H1 (cell line): ENCODE results near the gene TINCR. TPM values are rescaled to one million over a fixed set of nuclear protein-coding genes. Genes with fewer than 3 reads are reported as not detected.

Source experiments
- CTCF ChIA-PET: fragments of 300-600 bp; sonication (Branson Sonifier 250); formaldehyde crosslinking; loops from one replicate; lab custom pipeline; 2021; ENCODE audit not compliant: partially characterized antibody; lab: Charles Lee
- POLR2A ChIA-PET: fragments of 300-600 bp; sonication (Branson Sonifier 250); formaldehyde crosslinking; loops from one replicate; lab custom pipeline; 2021; ENCODE audit warnings: inconsistent platforms; ENCODE audit not compliant: partially characterized antibody; lab: Charles Lee
- DNase-seq, 2 experiments: peaks; one replicate each; pipeline versions ENCODE4 v3.0.0 to v3.0.0-alpha.2; 2010 to 2022; ENCODE audit warnings: low spot score in 2 of 2, low read depth in 1 of 2, mixed read lengths in 1 of 2
- FAIRE-seq: peaks from 2 replicates; lab custom pipeline; 2011; peaks lifted over from hg19 to GRCh38; lab: Jason Lieb, UNC
- H2AFZ ChIP-seq: 2 replicates; pipeline ENCODE4 v1.8.1; 2012; ENCODE audit warnings: low read length, inconsistent platforms
- H2AK5ac ChIP-seq: 2 replicates; pipeline ENCODE4 v1.6.1; 2013; ENCODE audit warnings: low read depth, low read length
- H2BK120ac ChIP-seq: replicated peaks from 2 replicates; pipeline ENCODE3; 2013; ENCODE audit warnings: low read depth, low read length, inconsistent platforms
- H2BK12ac ChIP-seq: 2 replicates; pipeline ENCODE4 v1.6.1; 2013; ENCODE audit warnings: low read depth, low read length
- H2BK15ac ChIP-seq: 2 replicates; pipeline ENCODE4 v1.6.1; 2013; ENCODE audit warnings: low read length
- H2BK20ac ChIP-seq: 2 replicates; pipeline ENCODE4 v1.6.1; 2013; ENCODE audit warnings: low read length
- H2BK5ac ChIP-seq: 2 replicates; pipeline ENCODE4 v1.6.1; 2013; ENCODE audit warnings: low read depth, low read length
- H3K14ac ChIP-seq: 2 replicates; pipeline ENCODE4 v1.6.1; 2013; ENCODE audit warnings: inconsistent platforms; ENCODE audit not compliant: insufficient read length
- H3K18ac ChIP-seq: 2 replicates; pipeline ENCODE4 v1.6.1; 2013; ENCODE audit warnings: low read length; ENCODE audit errors: extremely low read depth
- H3K23ac ChIP-seq: 2 replicates; pipeline ENCODE4 v1.6.1; 2013; ENCODE audit warnings: inconsistent platforms; ENCODE audit not compliant: insufficient read length
- H3K23me2 ChIP-seq: 2 replicates; pipeline ENCODE4 v1.6.1; 2013; ENCODE audit warnings: low read depth, low read length
- H3K27ac ChIP-seq: 2 replicates; pipeline ENCODE4 v1.6.1; 2011; ENCODE audit warnings: low read depth, low read length, inconsistent platforms
- H3K27me3 ChIP-seq, 4 experiments: replicated peaks in 1 of 4; 1 replicate in 1 of 4; 2 replicates in 3 of 4; pipeline versions ENCODE4 v1.6.1 to v1.8.1; 2011 to 2013; ENCODE audit warnings: low read length in 3 of 4, mild to moderate bottlenecking in 3 of 4, inconsistent platforms in 2 of 4, mixed read lengths in 2 of 4, moderate library complexity in 1 of 4; ENCODE audit not compliant: control insufficient read depth in 3 of 4, insufficient read depth in 3 of 4; ENCODE audit errors: extremely low read depth in 1 of 4
- H3K36me3 ChIP-seq, 4 experiments: 2 replicates each; pipeline versions ENCODE4 v1.6.1 to v1.8.1; 2011 to 2013; ENCODE audit warnings: mild to moderate bottlenecking in 4 of 4, low read length in 3 of 4, moderate library complexity in 2 of 4, control low read depth in 1 of 4, inconsistent platforms in 1 of 4; ENCODE audit not compliant: insufficient read depth in 4 of 4, control insufficient read depth in 2 of 4
- H3K4ac ChIP-seq: replicated peaks from 2 replicates; pipeline ENCODE3; 2013; ENCODE audit warnings: low read length, low read depth, mixed read lengths, inconsistent platforms; ENCODE audit not compliant: insufficient read length
- H3K4me1 ChIP-seq, 4 experiments: replicated peaks in 1 of 4; 1 replicate in 1 of 4; 2 replicates in 3 of 4; pipeline versions ENCODE4 v1.6.1 to v1.8.1; 2011 to 2013; ENCODE audit warnings: low read length in 3 of 4, inconsistent platforms in 2 of 4, mixed read lengths in 1 of 4; ENCODE audit not compliant: insufficient read depth in 4 of 4, control insufficient read depth in 3 of 4
- H3K4me2 ChIP-seq, 2 experiments: 2 replicates each; pipeline versions ENCODE4 v1.6.1 to v1.8.1; 2011 to 2013; ENCODE audit warnings: low read depth in 2 of 2, low read length in 2 of 2, control low read depth in 1 of 2, inconsistent platforms in 1 of 2, mild to moderate bottlenecking in 1 of 2; ENCODE audit not compliant: insufficient read depth in 1 of 2
- H3K4me3 ChIP-seq, 4 experiments: fragments of 200-600, 300-600 bp in 1 of 4; sonication (generic), shearing (Covaris generic), sonication (Bioruptor Twin) in 1 of 4; 2 replicates each; pipeline versions ENCODE4 v1.5.1 to v1.8.1; 2011 to 2016; ENCODE audit warnings: low read length in 4 of 4, low read depth in 3 of 4, control low read depth in 2 of 4, inconsistent platforms in 2 of 4, mild to moderate bottlenecking in 2 of 4, mixed read lengths in 1 of 4, moderate library complexity in 1 of 4; ENCODE audit not compliant: insufficient read depth in 2 of 4; ENCODE audit errors: extremely low read depth in 1 of 4
- H3K56ac ChIP-seq: replicated peaks from 2 replicates; pipeline ENCODE3; 2013; ENCODE audit warnings: low read depth, mild to moderate bottlenecking, mixed read lengths, low read length, inconsistent platforms; ENCODE audit not compliant: insufficient read length
- H3K79me1 ChIP-seq: 2 replicates; pipeline ENCODE4 v1.6.1; 2013; ENCODE audit warnings: low read depth, low read length, control low read depth
- H3K79me2 ChIP-seq, 2 experiments: 2 replicates each; pipeline versions ENCODE4 v1.6.1 to v1.8.1; 2012 to 2013; ENCODE audit warnings: low read length in 2 of 2, mild to moderate bottlenecking in 2 of 2, inconsistent platforms in 1 of 2; ENCODE audit not compliant: insufficient read depth in 2 of 2, control insufficient read depth in 1 of 2
- H3K9ac ChIP-seq, 4 experiments: replicated peaks in 1 of 4; 1 replicate in 1 of 4; 2 replicates in 3 of 4; pipeline versions ENCODE4 v1.6.1 to v1.8.1; 2011 to 2013; ENCODE audit warnings: low read depth in 3 of 4, low read length in 3 of 4, control low read depth in 2 of 4, mild to moderate bottlenecking in 2 of 4, moderate library complexity in 2 of 4, inconsistent platforms in 1 of 4; ENCODE audit errors: extremely low read depth in 1 of 4
- H3K9me3 ChIP-seq, 2 experiments: 2 replicates each; pipeline versions ENCODE4 v1.6.1 to v1.8.1; 2012 to 2013; ENCODE audit warnings: mild to moderate bottlenecking in 2 of 2, moderate library complexity in 2 of 2, control low read depth in 1 of 2, inconsistent platforms in 1 of 2, low read depth in 1 of 2, low read length in 1 of 2, mixed read lengths in 1 of 2; ENCODE audit not compliant: insufficient read depth in 2 of 2
- H4K20me1 ChIP-seq, 2 experiments: replicated peaks in 1 of 2; 2 replicates each; pipeline versions ENCODE3 to v1.8.1; 2011 to 2013; ENCODE audit warnings: inconsistent platforms in 2 of 2, low read length in 2 of 2, mild to moderate bottlenecking in 1 of 2; ENCODE audit not compliant: insufficient read depth in 2 of 2, control insufficient read depth in 1 of 2
- H4K5ac ChIP-seq: 2 replicates; pipeline ENCODE4 v1.6.1; 2013; ENCODE audit warnings: low read length, low read depth, mixed read lengths, inconsistent platforms; ENCODE audit not compliant: insufficient read length
- H4K8ac ChIP-seq: 2 replicates; pipeline ENCODE4 v1.8.0; 2013; ENCODE audit warnings: mild to moderate bottlenecking, moderate library complexity, low read length, inconsistent platforms; ENCODE audit not compliant: insufficient read depth; ENCODE audit errors: extremely low read depth
- H4K91ac ChIP-seq: replicated peaks from 2 replicates; pipeline ENCODE3; 2013; ENCODE audit warnings: low read length, mixed read lengths, inconsistent platforms; ENCODE audit not compliant: insufficient read length
- CTCF ChIP-seq, 3 experiments: IDR thresholded peaks; 1 replicate in 2 of 3; 2 replicates in 1 of 3; pipeline versions ENCODE4 v1.5.1 to v1.6.1; 2011; ENCODE audit warnings: low read length in 3 of 3, mild to moderate bottlenecking in 3 of 3, inconsistent platforms in 2 of 3, low read depth in 1 of 3, moderate library complexity in 1 of 3; ENCODE audit not compliant: insufficient read depth in 1 of 3; ENCODE audit errors: control extremely low read depth in 1 of 3
- EP300 ChIP-seq, 2 experiments: IDR thresholded peaks; 1 replicate in 1 of 2; 2 replicates in 1 of 2; pipeline ENCODE4 v1.6.1; 2011 to 2012; ENCODE audit warnings: low read depth in 2 of 2, low read length in 2 of 2, mild to moderate bottlenecking in 2 of 2, borderline replicate concordance in 1 of 2, inconsistent platforms in 1 of 2, moderate library complexity in 1 of 2
- FOSL1 ChIP-seq: IDR thresholded peaks from 2 replicates; pipeline ENCODE4 v1.6.1; 2011; ENCODE audit warnings: mild to moderate bottlenecking, low read depth, low read length, moderate library complexity; ENCODE audit not compliant: insufficient read depth
- HDAC6 ChIP-seq: IDR thresholded peaks from one replicate; pipeline ENCODE4 v1.7.1; 2012; ENCODE audit warnings: low read depth, mild to moderate bottlenecking, inconsistent platforms, low read length, moderate library complexity
- KDM1A ChIP-seq: fragments of 200-600, 300-600 bp; sonication (generic); IDR thresholded peaks from 2 replicates; pipeline ENCODE4 v1.7.1; 2016; ENCODE audit warnings: mild to moderate bottlenecking, low read length, borderline replicate concordance
- POLR2AphosphoS5 ChIP-seq: IDR thresholded peaks from 2 replicates; pipeline ENCODE4 v1.6.1; 2011; ENCODE audit warnings: low read depth, low read length
- RAD21 ChIP-seq, 2 experiments: IDR thresholded peaks in 1 of 2; conservative IDR thresholded peaks in 1 of 2; 2 replicates each; pipeline ENCODE4 v1.6.1; 2011; ENCODE audit warnings: low read depth in 2 of 2, low read length in 2 of 2, improper control_type of control experiment in 1 of 2, inconsistent platforms in 1 of 2, mild to moderate bottlenecking in 1 of 2, moderate library complexity in 1 of 2
- SUZ12 ChIP-seq: fragments of 200-600 bp; sonication (generic); IDR thresholded peaks from 2 replicates; pipeline ENCODE4 v1.6.1; 2012; ENCODE audit warnings: mild to moderate bottlenecking, inconsistent platforms, low read length, moderate library complexity, mixed read lengths
- WGBS, 2 experiments: shearing (Covaris generic) in 1 of 2; methylation state at CpG; one replicate each; pipeline versions ENCODE4 v1.1.6 to v1.1.7; 2013 to 2015; ENCODE audit warnings: low lambda C conversion rate in 2 of 2, mixed read lengths in 2 of 2, inconsistent platforms in 1 of 2, low coverage in 1 of 2, missing lambda C conversion rate in 1 of 2; ENCODE audit not compliant: insufficient replicate concordance in 2 of 2, insufficient coverage in 1 of 2, insufficient read length in 1 of 2; ENCODE audit errors: extremely low coverage in 1 of 2, missing lambda C conversion rate in 1 of 2; 5-methylcytosine and 5-hydroxymethylcytosine counted together
- polyA plus RNA-seq, 7 experiments: library from polyadenylated mRNA; depleted of rRNA in 3 of 7; stranded (reverse) in 5 of 7; unstranded in 2 of 7; fragments of >200 nt in 5 of 7; fragments of 200-250 nt in 2 of 7; gene quantifications; 1 replicate in 5 of 7; 2 replicates in 1 of 7; 4 replicates in 1 of 7; pipeline versions ENCODE4 v1.2.1 to v1.2.3, GENCODE V29; 2011 to 2013; ENCODE audit warnings: missing spikeins in 2 of 7, mixed read lengths in 2 of 7
- total RNA-seq: library from RNA; stranded (reverse); fragmentation: NEBNext Ultra II Directional; extraction: Animal tissue kit (Norgen Biotek cat#: 25700); gene quantifications from 2 replicates; pipeline ENCODE4 v1.2.1, GENCODE V29; 2021

TINCR gene
- total and polyA plus RNA-seq, 2 of the 8 experiments (the other 6 are each of a cell fraction or from before 2014, with no cell fraction given): 0.52 to 1.4 TPM

- Histone ChIP-seq H4K8ac (no peak overlapping the region; the same call in 1 of the 2 replicates), H2AK5ac (no peak overlapping the region), H3K56ac (no peak overlapping the region), H3K4me1 (peaks cover 2 to 15% (median 13%) of the 10 kb centered on the region in 4 experiments), H3K18ac (no peak overlapping the region), H3K79me2 (no peaks in the 10 kb centered on the region), H3K9ac (peak overlapping the region in 1 of 4 experiments; percentile 0; a peak in 1 of 7 replicates), H3K27me3 (no peaks in the 10 kb centered on the region), H3K36me3 (no peaks in the 10 kb centered on the region), H3K9me3 (peaks cover 6 to 12% of the 10 kb centered on the region in 2 experiments), H4K20me1 (no peaks in the 10 kb centered on the region), H3K27ac (no peak overlapping the region), H2BK120ac (no peak overlapping the region), H2AFZ (no peak overlapping the region), H2BK5ac (no peak overlapping the region), H3K23ac (no peak overlapping the region), H3K4ac (no peak overlapping the region), H3K4me3 (no peak overlapping the region), H2BK12ac (no peak overlapping the region; the same call in 1 of the 2 replicates), H3K79me1 (no peaks in the 10 kb centered on the region), H2BK15ac (no peak overlapping the region), H3K14ac (no peak overlapping the region), H2BK20ac (no peak overlapping the region), H4K91ac (no peak overlapping the region), H3K4me2 (no peak overlapping the region), H3K23me2 (no peaks in the 10 kb centered on the region; the same call in 1 of the 2 replicates), H4K5ac (no peak overlapping the region)
- DNase-seq (peak in 1 of 2 experiments; percentile 89), FAIRE-seq (peak; percentile 88)
- ChIA-PET POLR2A (interaction anchor here (1.1 to 2.1 kb wide), 4 partner anchors 11 to 88 kb away, joined by 3 to 6 read pairs (median 3); partner anchors contain the start of genes SAFB and SAFB2), CTCF (interaction anchor here (0.6 to 16.7 kb wide), 25 partner anchors 8 to 199 kb away, joined by 3 to 206 read pairs (median 5); partner anchors contain the start of gene TINCR)
- 89% methylated on average over 9 of the region's 9 CpGs; no CpG with 5 or more reads in 1 of the 2 experiments for WGBS, 2 experiments
- no peak for TF ChIP-seq SUZ12
- TF ChIP-seq CTCF (IDR thresholded peaks at IDR 0.05; ENCODE audit: control extremely low read depth in 1 of 3, insufficient read depth in 1 of 3, low read depth in 1 of 3, low read length in 3 of 3): peak; percentile 63 to 90 (median 86)
- TF ChIP-seq KDM1A: 0 out of 2 replicates have a peak, but pooled peaks have one; percentile 34
- TF ChIP-seq EP300 (IDR thresholded peaks at IDR 0.05; ENCODE audit: borderline replicate concordance in 1 of 2, low read depth in 2 of 2, low read length in 2 of 2): no peak
- TF ChIP-seq HDAC6: no peak
- peak; percentile 52 to 59 for TF ChIP-seq RAD21 (IDR thresholded peaks at IDR 0.05 in 1 of 2, conservative IDR thresholded peaks at IDR 0.05 in 1 of 2; ENCODE audit: low read depth in 2 of 2, low read length in 2 of 2)
- TF ChIP-seq FOSL1: no peak
- no peak for TF ChIP-seq POLR2AphosphoS5
Measured at GRCh38 chr19:5534787-5535586, 32.8 kb downstream of the TINCR start.
